Stimulated activated effector memory CD8-positive, alpha-beta T cell treated with anti-CD3 and anti-CD28 coated beads, Interleukin-12 subunit alpha, Interleukin-12 subunit beta, amount 100 ng/mL, for 72 hours (primary cell): ENCODE data around the gene TMPRSS11F.
"Not testable (repeated sequence)": the region's sequence is repeated elsewhere in the genome, so short reads cannot be mapped to it uniquely, and the experiment has no call there.

Experiments
- ATAC-seq: fragments of 150-1000 bp; cut with Tn5 transposase; 2 replicates; pipeline ENCODE4 v1.10.0; 2021
- DNase-seq, 2 donors: peaks; one replicate each; pipeline ENCODE4 v3.0.0; 2021 to 2022; ENCODE audit warnings: low spot score in 2 of 2
- H3K27ac Mint-ChIP-seq: one replicate; pipeline ENCODE4 v1.8.0; 2022; ENCODE audit warnings: mild to moderate bottlenecking, mixed read lengths
- H3K36me3 Mint-ChIP-seq: one replicate; pipeline ENCODE4 v1.8.0; 2022; ENCODE audit warnings: mild to moderate bottlenecking, mixed read lengths
- H3K4me1 Mint-ChIP-seq: one replicate; pipeline ENCODE4 v1.8.0; 2022; ENCODE audit warnings: mixed read lengths
- H3K4me3 Mint-ChIP-seq: one replicate; pipeline ENCODE4 v1.8.0; 2022; ENCODE audit warnings: mild to moderate bottlenecking, mixed read lengths
- H3K9me3 Mint-ChIP-seq: one replicate; pipeline ENCODE4 v1.8.0; 2022; ENCODE audit warnings: mixed read lengths

Gene TMPRSS11F

DNA sequence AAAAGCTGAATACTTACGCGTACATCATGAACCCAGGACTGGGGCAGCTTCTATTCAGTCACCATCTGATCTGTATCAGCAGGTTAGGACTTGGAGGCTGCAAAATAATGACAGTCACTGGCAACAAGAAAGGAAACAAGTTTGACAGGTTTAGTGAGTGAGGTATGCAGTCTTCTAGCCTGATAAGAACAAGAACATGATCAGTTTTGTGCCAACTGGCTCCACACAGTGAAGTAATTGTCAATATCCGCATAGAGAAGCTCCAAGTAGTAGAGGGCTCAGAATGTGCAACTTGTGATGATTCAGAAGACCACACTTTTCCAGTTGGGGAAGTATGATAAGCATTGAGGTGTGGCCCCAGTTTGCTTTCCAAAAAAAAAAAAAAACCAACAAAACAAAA is at the start of gene TMPRSS11F:
TSS of gene TMPRSS11F (minus strand) at position 77 of the 400 bp plus-strand sequence. CDS start at position 28, 49 bp downstream.
- DNase-seq (no peak), ATAC-seq (no peak)

DNA sequence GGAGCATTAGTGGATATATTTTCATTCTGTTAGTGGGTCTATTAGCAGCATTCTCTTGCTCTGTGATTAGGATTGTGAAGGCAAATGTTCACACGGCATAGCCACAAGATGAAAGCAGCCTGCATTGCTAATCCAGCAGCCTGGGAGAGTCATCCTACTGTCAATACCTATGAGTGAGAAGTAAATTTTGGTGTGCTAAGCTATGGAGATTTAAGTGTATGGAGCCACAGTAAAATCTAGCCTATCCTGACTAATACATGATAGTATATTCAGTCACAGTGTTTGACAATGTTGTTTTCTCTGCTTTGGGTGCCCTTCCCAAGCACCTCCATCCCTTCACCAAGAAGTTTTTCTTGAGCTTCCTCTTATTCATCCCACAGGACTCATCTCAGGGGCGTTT is 47.2 kb upstream of the TMPRSS11F start:
- DNase-seq = no peak
- H3K36me3 Mint-ChIP-seq = no peaks in the 10 kb centered on the region
- H3K27ac Mint-ChIP-seq = no peak overlapping the region
- no peaks in the 10 kb centered on the region for H3K4me1 Mint-ChIP-seq
- no peak overlapping the region for H3K4me3 Mint-ChIP-seq
- no peaks in the 10 kb centered on the region for H3K9me3 Mint-ChIP-seq
- ATAC-seq = no peak

More for the DNA sequence above, at the start of gene TMPRSS11F:
- Mint-ChIP-seq H3K4me3 (no peak within 1 kb of the TSS), H3K27ac (no peak within 1 kb of the TSS), H3K4me1 (no peaks in the 10 kb centered on the region), H3K9me3 (peaks cover 4% of the 10 kb centered on the region), H3K36me3 (no peaks in the 10 kb centered on the region)

- no peaks in the 10 kb centered on the region for H3K4me1 Mint-ChIP-seq
- H3K27ac Mint-ChIP-seq = no peak overlapping the region
- no peaks in the 10 kb centered on the region for H3K9me3 Mint-ChIP-seq
- no peaks in the 10 kb centered on the region for H3K36me3 Mint-ChIP-seq
- no peak for ATAC-seq
- no peak overlapping the region for H3K4me3 Mint-ChIP-seq
- no peak for DNase-seq
These were observed 46.8 kb upstream of the TMPRSS11F start for GRCh38 chr4:68176500-68176899.

DNA sequence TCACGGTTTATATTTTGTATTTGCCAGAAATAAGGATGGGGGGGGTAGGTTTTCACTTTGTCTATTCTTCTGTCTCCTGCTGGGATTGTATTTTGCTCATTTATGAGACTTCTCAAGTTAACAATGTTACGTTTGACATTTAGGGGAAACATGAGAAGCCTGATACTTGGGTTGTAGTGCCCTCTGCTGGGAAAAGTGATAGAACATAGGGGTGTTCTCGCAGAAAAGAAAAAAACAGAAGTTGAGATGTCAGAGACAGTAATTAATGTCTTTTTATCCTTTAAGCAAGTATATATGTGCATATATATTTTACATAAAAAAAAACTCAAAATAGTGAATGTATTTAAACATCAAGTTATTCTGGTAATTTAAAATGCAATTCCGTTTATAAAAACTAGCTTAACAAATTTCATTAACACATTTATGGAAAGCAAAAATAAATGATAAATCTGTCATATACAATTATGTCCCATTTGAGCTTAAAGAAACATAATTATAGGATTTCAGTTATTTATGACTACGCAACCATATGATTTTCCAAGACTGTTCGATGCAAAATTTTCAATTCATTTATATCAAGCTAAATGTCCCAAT is 46.0 kb upstream of the TMPRSS11F start:
- no peak overlapping the region for H3K4me3 Mint-ChIP-seq
- ATAC-seq = no peak
- H3K4me1 Mint-ChIP-seq = no peaks in the 10 kb centered on the region
- H3K36me3 Mint-ChIP-seq = no peaks in the 10 kb centered on the region
- DNase-seq = peak in 1 of 2 donors; percentile 55
- no peak overlapping the region for H3K27ac Mint-ChIP-seq
- no peaks in the 10 kb centered on the region for H3K9me3 Mint-ChIP-seq

DNA sequence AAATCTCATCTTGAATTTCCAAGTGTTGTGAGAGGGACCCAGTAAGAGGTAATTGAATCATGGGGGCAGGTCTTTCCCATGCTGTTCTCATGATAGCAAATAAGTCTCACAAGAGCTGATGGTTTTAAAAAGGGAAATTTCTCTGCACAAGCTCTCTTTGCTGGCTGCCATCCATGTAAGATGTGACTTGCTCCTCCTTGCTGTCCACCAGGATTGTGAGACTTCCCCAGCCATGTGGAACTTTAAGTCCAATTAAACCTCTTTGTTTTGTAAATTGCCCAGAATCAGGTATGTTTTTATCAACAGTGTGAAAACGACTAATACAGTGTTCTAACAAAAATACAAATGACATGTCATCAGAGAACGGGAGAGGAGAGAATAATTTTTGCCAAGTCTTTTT is 44.7 kb upstream of the TMPRSS11F start:
- not testable (repeated sequence) for H3K36me3 Mint-ChIP-seq, DNase-seq, ATAC-seq, H3K27ac Mint-ChIP-seq, H3K4me3 Mint-ChIP-seq, H3K4me1 Mint-ChIP-seq, H3K9me3 Mint-ChIP-seq

DNA sequence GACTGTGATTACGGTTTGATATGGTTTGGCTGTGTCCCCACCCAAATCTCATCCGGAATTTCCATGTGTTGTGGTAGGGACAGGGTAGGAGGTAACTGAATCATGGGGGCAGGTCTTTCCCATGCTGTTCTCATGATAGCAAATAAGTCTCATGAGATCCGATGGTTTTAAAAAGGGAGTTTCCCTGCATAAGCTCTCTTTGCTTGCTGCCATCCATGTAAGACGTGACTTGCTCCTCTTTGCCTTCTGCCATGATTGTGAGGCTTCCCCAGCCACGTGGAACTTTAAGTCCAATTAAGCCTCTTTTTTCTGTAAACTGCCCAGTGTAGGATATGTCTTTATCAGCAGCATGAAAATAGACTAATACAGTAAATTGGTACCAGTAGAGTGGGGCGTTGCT is 42.5 kb upstream of the TMPRSS11F start:
- ATAC-seq, H3K9me3 Mint-ChIP-seq, DNase-seq, H3K4me1 Mint-ChIP-seq, H3K27ac Mint-ChIP-seq, H3K36me3 Mint-ChIP-seq, H3K4me3 Mint-ChIP-seq: not testable (repeated sequence)

DNA sequence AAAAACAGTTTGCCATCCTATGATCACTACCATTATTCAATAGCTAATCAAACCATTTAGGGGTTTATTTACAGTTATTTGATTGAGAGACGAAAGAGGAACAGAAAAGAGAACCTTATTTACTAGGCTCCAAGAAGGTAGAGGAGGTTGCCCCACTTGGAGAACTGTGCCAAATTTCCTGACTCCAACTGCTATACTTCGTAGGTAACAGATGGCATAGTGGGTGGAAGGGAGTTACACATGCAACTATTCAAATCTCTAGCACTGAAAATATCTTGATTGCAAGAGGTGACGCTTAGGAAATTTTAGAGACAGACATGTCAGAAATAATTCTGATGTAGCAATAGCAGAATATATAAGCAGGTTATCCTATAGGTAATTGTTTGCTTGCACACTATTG is 38.0 kb upstream of the TMPRSS11F start:
- Mint-ChIP-seq H3K4me3 (no peak overlapping the region), H3K9me3 (no peaks in the 10 kb centered on the region), H3K36me3 (no peaks in the 10 kb centered on the region), H3K4me1 (no peaks in the 10 kb centered on the region), H3K27ac (no peak overlapping the region)
- DNase-seq (no peak), ATAC-seq (no peak)

DNA sequence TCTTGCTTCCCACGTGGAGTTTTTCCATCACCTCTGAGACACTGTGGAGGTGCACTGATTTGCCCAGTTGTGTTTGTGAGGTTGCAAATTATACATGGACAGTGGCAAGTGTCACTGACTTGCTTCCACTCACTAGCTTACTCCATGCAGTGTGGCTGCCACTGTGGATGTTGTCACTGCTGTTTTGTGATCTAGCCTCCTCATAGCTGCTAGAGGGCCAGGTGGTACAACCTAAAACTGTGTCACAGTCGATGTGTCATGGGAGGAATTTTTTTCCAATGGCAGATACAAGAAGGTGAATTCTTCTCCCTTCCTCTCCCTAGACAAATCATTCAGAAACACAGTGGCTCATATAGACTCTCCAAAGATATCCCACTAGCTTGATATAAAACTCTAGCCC is 37.5 kb upstream of the TMPRSS11F start:
- DNase-seq (no peak), ATAC-seq (no peak)
- Mint-ChIP-seq H3K4me3 (no peak overlapping the region), H3K36me3 (no peaks in the 10 kb centered on the region), H3K27ac (no peak overlapping the region), H3K4me1 (no peaks in the 10 kb centered on the region), H3K9me3 (no peaks in the 10 kb centered on the region)

GRCh38 chr4:68163754-68164153 is 34.1 kb upstream of the TMPRSS11F start:
- Mint-ChIP-seq H3K27ac (no peak overlapping the region), H3K9me3 (no peaks in the 10 kb centered on the region), H3K36me3 (no peaks in the 10 kb centered on the region), H3K4me3 (no peak overlapping the region), H3K4me1 (no peaks in the 10 kb centered on the region)
- ATAC-seq (no peak), DNase-seq (no peak)

- ATAC-seq = no peak
- Mint-ChIP-seq H3K4me1 (no peaks in the 10 kb centered on the region), H3K4me3 (no peak overlapping the region), H3K9me3 (no peaks in the 10 kb centered on the region), H3K27ac (no peak overlapping the region), H3K36me3 (no peaks in the 10 kb centered on the region)
- no peak for DNase-seq
These were observed 32.5 kb upstream of the TMPRSS11F start for GRCh38 chr4:68162196-68162595.

- Mint-ChIP-seq H3K4me1 (no peaks in the 10 kb centered on the region), H3K9me3 (peaks cover 2% of the 10 kb centered on the region), H3K27ac (no peak overlapping the region), H3K4me3 (no peak overlapping the region), H3K36me3 (no peaks in the 10 kb centered on the region)
- ATAC-seq = peak; percentile 59
- DNase-seq = no peak
These were observed 22.7 kb upstream of the TMPRSS11F start for GRCh38 chr4:68152411-68152810.

GRCh38 chr4:68148800-68149685 is 19.4 kb upstream of the TMPRSS11F start:
- H3K9me3 Mint-ChIP-seq = peaks cover 3% of the 10 kb centered on the region
- H3K4me1 Mint-ChIP-seq = no peaks in the 10 kb centered on the region
- H3K36me3 Mint-ChIP-seq = no peaks in the 10 kb centered on the region
- no peak overlapping the region for H3K27ac Mint-ChIP-seq
- H3K4me3 Mint-ChIP-seq = no peak overlapping the region
- DNase-seq (no peak), ATAC-seq (no peak)

GRCh38 chr4:68147079-68147478 is 17.4 kb upstream of the TMPRSS11F start:
- Mint-ChIP-seq H3K4me3 (no peak overlapping the region), H3K27ac (no peak overlapping the region), H3K36me3 (no peaks in the 10 kb centered on the region), H3K4me1 (no peaks in the 10 kb centered on the region), H3K9me3 (peaks cover 3% of the 10 kb centered on the region)
- ATAC-seq = no peak
- DNase-seq = no peak

DNA sequence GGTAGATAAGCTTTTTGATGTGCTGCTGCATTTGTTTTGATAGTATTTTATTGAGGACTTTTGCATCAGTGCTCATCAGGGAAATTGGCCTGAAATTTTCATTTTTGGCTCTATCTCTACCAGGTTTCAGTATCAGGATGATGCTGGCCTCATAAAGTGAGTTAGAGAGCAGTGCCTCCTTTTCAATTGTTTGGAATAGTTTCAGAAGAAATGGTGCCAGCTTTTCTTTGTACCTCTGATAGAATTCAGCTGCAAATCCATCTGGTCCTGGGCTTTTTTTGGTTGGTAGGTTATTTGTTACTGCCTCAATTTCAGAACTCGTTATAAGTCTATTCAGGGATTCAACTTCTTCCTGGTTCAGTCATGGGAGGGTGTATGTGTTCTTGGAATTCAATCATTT is 15.6 kb upstream of the TMPRSS11F start:
- peaks cover 3% of the 10 kb centered on the region for H3K9me3 Mint-ChIP-seq
- no peaks in the 10 kb centered on the region for H3K4me1 Mint-ChIP-seq
- no peak for ATAC-seq

DNA sequence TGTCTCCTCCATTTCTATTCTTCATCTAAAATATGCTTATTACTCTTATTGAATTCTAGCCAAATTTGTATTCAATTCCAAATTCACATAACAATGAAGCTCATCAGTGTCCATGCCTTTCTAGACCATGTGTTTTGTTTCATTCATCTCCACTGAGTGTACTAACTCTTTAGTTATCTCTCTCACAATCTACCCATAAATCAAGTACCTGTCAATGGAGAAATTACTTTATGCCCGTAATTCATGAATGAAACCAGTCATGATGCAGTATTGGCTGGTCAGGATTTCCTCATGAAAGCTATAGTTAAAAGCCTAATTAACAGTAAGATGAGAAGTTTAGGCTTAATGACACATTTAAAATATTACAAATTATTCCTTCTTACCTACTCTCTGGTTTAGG is 12.2 kb upstream of the TMPRSS11F start:
- H3K4me1 Mint-ChIP-seq = no peaks in the 10 kb centered on the region
- no peak overlapping the region for H3K4me3 Mint-ChIP-seq
- DNase-seq = no peak
- no peak overlapping the region for H3K27ac Mint-ChIP-seq
- no peaks in the 10 kb centered on the region for H3K36me3 Mint-ChIP-seq
- no peak for ATAC-seq
- H3K9me3 Mint-ChIP-seq = no peaks in the 10 kb centered on the region

More for the DNA sequence above, 15.6 kb upstream of the TMPRSS11F start:
- DNase-seq = no peak
- H3K36me3 Mint-ChIP-seq = no peaks in the 10 kb centered on the region
- no peak overlapping the region for H3K4me3 Mint-ChIP-seq
- no peak overlapping the region for H3K27ac Mint-ChIP-seq

DNA sequence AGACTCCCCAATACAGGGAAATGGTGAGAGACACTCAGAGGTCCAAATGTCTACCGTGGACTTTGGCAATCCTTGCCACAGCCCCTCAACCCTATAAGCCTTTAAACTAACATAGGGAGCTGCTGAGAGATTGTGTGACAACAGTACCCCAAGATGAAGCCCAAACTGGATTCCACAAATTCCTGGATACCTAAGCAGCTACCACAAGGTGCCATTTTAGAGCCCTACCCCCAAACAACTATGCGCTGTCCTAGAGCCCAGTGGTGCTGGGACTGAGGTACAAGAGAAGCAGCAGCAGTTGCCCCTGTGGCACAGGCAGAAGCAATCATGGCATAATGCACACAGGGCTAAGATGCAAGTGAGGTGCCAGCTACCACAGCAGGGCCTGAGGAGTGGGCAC is 2.7 kb upstream of the TMPRSS11F start:
- no peaks in the 10 kb centered on the region for H3K36me3 Mint-ChIP-seq
- no peak overlapping the region for H3K4me3 Mint-ChIP-seq
- H3K4me1 Mint-ChIP-seq = no peaks in the 10 kb centered on the region
- peaks cover 4% of the 10 kb centered on the region for H3K9me3 Mint-ChIP-seq
- no peak overlapping the region for H3K27ac Mint-ChIP-seq
- DNase-seq (no peak), ATAC-seq (no peak)
